Skin epidermis (tissue), 12 donors: ENCODE results near the gene VPS72.

ENCODE experiments used
- H3K27ac ChIP-seq, 21 experiments: fragments of 200-600 bp; sonication (generic) in 11 of 21; one replicate each; pipeline ENCODE4 v1.5.0; 2020; ENCODE audit warnings: mild to moderate bottlenecking in 3 of 21, inconsistent platforms in 2 of 21, moderate library complexity in 2 of 21
- H3K4me3 ChIP-seq, 7 experiments: fragments of 200-600 bp; sonication (generic) in 2 of 7; one replicate each; pipeline ENCODE4 v1.5.0; 2020; ENCODE audit warnings: inconsistent platforms in 2 of 7, mild to moderate bottlenecking in 2 of 7, moderate library complexity in 1 of 7

VPS72 gene

DNA sequence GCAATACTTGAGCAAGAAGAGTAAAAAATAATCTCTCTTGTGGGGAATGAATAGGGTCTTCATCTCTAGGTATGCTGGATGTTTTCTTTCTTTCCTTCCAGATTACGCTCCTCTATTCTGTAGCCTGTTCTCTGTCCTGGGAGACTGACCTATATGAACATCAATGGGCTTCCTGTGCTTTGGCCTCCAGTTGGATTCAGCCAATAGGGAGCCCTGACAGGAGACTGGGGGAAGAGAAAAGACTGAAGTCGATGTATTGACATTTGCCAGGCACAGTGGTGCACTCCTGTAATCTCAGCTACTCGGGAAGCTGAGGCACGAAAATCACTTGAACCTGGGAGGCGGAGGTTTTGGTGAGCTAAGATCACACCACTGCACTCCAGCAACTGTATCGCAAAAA lies 61.2 kb downstream of the VPS72 start:
- no peak overlapping the region for H3K4me3 ChIP-seq
- no peak overlapping the region for H3K27ac ChIP-seq
